IPS-20b (cell line): Measurements from ENCODE around the gene ACTR1A.
"Not testable (repeated sequence)": the region's sequence is repeated elsewhere in the genome, so short reads cannot be mapped to it uniquely, and the experiment has no call there.

Experiments used
- H3K27ac ChIP-seq: one replicate; pipeline ENCODE4 v1.5.1; 2013; ENCODE audit warnings: low read length
- H3K27me3 ChIP-seq: 2 replicates; pipeline ENCODE4 v1.6.1; 2013; ENCODE audit warnings: mild to moderate bottlenecking, low read length, inconsistent platforms; ENCODE audit not compliant: insufficient read depth
- H3K36me3 ChIP-seq: 2 replicates; pipeline ENCODE4 v1.6.1; 2013; ENCODE audit warnings: low read depth, mild to moderate bottlenecking, inconsistent platforms, low read length, moderate library complexity; ENCODE audit not compliant: insufficient read depth
- H3K4me1 ChIP-seq: 2 replicates; pipeline ENCODE4 v1.6.1; 2013; ENCODE audit warnings: mild to moderate bottlenecking, control low read depth, inconsistent platforms, low read length, moderate library complexity; ENCODE audit not compliant: insufficient read depth
- H3K4me3 ChIP-seq: 2 replicates; pipeline ENCODE4 v1.5.1; 2013; ENCODE audit warnings: mild to moderate bottlenecking, low read length, inconsistent platforms
- H3K9ac ChIP-seq: 2 replicates; pipeline ENCODE4 v1.6.1; 2013; ENCODE audit warnings: low read depth, mild to moderate bottlenecking, inconsistent platforms, low read length, moderate library complexity
- H3K9me3 ChIP-seq: 2 replicates; pipeline ENCODE4 v1.6.1; 2013; ENCODE audit warnings: mild to moderate bottlenecking, low read depth, low read length, inconsistent platforms; ENCODE audit not compliant: insufficient read depth

The ACTR1A gene

DNA sequence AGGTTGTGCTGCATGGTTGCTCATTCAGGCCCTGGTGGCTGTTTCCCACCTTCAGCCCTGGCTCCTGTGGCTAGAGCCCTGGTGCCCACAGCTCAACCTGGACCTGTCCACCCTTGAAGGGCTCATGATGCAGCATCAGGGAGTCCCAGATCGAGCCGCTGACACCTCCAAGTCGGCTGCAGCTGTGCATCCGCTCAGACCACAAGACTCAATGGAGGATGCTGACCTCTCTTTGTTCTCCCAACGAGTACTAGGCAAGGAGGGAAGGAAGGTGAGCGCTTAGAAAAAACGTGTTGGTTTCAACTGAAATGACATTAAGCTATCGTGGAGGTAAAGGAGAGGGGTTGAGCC is 41.7 kb downstream of the ACTR1A start:
- H3K27ac ChIP-seq: peak overlapping the region; percentile 20
- H3K36me3 ChIP-seq: peaks cover 8% of the 10 kb centered on the region
- no peaks in the 10 kb centered on the region for H3K9me3 ChIP-seq
- peak overlapping the region; percentile 80; the same call in 1 of the 2 replicates for H3K9ac ChIP-seq
- peaks cover 25% of the 10 kb centered on the region for H3K27me3 ChIP-seq
- H3K4me1 ChIP-seq: peaks cover 20% of the 10 kb centered on the region
- H3K4me3 ChIP-seq: peak overlapping the region; percentile 89

DNA sequence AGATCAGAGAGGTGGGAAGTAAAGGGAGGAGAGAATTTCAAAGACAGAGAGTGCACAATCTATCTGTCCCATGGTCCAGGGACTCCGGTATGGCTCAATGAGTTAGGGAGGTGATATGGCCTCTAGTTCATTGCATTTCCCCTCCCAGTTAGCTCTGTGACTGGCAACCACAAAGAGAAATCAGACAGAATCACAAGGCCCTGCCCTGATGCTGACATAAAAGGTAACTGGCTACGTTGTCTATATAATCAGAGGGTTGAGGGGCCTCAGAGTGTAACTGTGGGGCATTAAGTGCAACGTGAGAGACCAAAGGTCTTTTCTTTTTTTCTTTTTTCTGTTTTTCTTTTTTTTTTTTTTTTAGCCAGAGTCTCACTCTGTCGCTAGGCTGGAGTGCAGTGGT is 43.9 kb downstream of the ACTR1A start:
- Histone ChIP-seq H3K9me3 (no peaks in the 10 kb centered on the region), H3K9ac (no peak overlapping the region), H3K36me3 (peaks cover 10% of the 10 kb centered on the region), H3K27me3 (peaks cover 23% of the 10 kb centered on the region), H3K4me1 (peaks cover 32% of the 10 kb centered on the region), H3K27ac (no peak overlapping the region), H3K4me3 (no peak overlapping the region)

DNA sequence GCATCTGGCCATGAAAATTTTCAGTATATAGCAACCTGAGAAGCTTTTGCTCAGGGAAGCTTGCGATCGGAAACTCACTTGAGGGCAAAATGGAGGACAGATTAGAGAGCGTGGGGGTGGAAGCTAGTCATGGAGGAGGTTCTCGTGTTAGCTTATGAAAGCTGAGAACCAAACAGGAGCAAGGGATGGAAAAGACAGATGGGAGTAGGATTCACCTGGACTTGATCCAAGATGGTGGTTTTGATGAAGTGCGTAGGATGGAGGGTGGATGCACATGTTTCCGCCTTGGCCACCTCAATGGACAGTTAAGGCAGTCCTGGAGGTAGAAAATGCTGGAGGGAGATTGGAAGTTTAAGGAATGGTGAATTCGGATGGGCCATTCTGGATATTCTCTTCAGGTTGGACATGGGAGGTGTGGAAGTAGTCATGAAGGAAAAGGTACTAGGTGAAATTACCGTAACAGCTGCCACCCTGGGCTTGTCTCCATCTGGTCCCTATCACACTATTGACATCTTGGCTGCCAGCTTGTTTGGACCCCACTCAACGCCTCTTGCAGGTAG is 44.8 kb downstream of the ACTR1A start:
- Histone ChIP-seq H3K36me3 (peaks cover 16% of the 10 kb centered on the region), H3K27ac (no peak overlapping the region), H3K9ac (no peak overlapping the region), H3K9me3 (no peaks in the 10 kb centered on the region), H3K4me3 (no peak overlapping the region), H3K27me3 (peaks cover 13% of the 10 kb centered on the region), H3K4me1 (peaks cover 33% of the 10 kb centered on the region)

DNA sequence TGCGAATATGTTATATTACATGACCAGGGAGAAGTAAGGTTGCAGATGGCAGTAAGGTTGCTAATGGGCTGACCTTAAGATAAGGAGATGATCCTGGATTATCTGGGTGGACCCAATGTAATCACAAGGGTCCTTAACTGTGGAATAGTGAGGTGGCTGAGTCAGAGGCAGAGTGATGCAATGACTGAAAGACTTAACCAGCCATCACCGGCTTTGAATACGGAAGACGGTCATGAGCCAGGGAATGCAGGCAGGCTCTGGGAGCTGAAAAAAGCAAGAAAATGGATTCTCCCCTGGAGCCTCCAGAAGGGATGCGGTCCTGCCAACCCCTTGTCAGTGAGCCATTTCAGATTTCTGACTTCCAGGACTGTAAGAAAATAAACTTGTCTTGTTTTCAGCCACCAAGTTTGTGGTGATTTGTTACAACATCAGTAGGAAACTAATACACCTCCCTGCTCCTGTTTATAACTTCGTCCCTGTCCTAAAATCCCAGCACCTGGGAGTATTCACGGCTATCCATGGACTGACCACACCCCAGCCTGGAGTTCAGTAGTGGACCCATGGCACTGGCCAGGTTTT is 46.5 kb downstream of the ACTR1A start:
- Histone ChIP-seq H3K9me3 (no peaks in the 10 kb centered on the region), H3K9ac (no peak overlapping the region), H3K27me3 (no peaks in the 10 kb centered on the region), H3K27ac (no peak overlapping the region), H3K4me1 (peaks cover 32% of the 10 kb centered on the region), H3K4me3 (no peak overlapping the region), H3K36me3 (peaks cover 22% of the 10 kb centered on the region)

DNA sequence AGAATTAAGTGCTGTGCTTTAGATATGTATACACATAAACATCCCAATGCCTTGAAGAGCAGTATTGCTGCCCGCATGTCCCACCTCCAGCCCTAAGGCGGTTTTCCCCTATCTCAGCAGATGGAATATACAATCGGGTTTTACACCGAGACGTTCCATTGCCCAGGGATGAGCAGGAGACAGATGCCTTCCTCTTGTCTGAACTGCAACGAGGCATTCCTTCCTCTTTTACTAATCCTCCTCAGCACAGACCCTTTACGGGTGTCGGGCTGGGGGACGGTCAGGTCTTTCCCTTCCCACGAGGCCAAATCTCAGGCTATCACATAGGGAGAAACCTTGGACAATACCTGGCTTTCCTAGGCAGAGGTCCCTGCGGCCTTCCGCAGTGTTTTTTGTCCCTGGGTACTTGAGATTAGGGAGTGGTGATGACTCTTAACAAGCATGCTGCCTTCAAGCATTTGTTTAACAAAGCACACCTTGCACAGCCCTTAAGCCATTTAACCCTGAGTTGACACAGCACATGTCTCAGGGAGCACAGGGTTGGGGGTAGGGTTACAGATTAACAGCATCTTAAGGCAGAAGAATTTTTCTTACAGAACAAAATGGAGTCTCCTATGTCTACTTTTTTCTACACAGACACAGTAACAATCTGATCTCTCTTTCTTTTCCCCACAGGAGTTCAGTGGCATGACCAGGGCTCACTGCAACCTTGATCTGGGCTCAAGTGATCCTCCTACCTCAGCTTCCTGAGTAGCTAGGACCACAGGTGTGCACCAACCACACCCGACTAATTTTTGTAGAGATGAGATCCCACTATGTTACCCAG is 47.6 kb downstream of the ACTR1A start:
- Histone ChIP-seq H3K36me3 (peaks cover 22% of the 10 kb centered on the region), H3K4me1 (peaks cover 32% of the 10 kb centered on the region), H3K9ac (0 out of 2 replicates have a peak overlapping the region, but pooled peaks have one; percentile 23), H3K4me3 (peak overlapping the region; percentile 6; the same call in 1 of the 2 replicates)
- not testable (repeated sequence) for H3K27me3 ChIP-seq, H3K27ac ChIP-seq, H3K9me3 ChIP-seq

DNA sequence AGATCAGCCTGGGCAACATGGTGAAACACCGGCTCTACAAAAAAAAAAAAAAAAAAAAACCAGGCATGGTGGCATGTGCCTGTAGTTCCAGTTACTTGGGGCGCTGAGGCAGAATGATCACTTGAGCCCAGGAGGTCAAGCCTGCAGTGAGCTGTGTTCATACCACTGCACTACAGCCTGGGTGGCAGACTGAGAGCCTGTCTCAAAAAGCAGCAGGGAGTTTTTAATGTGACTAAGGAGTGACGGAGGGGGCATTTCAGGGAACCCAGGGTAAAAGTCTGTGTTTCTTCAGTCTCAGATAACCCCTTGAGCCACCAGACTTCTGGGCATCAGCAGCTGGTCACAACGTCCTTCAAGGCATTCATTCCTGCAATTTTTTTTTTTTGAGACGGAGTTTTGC is 49.0 kb downstream of the ACTR1A start:
- H3K36me3 ChIP-seq: peaks cover 22% of the 10 kb centered on the region
- H3K9ac ChIP-seq: no peak overlapping the region
- H3K27me3 ChIP-seq: no peaks in the 10 kb centered on the region
- H3K9me3 ChIP-seq: no peaks in the 10 kb centered on the region
- H3K4me3 ChIP-seq: no peak overlapping the region
- no peak overlapping the region for H3K27ac ChIP-seq
- peaks cover 35% of the 10 kb centered on the region for H3K4me1 ChIP-seq

DNA sequence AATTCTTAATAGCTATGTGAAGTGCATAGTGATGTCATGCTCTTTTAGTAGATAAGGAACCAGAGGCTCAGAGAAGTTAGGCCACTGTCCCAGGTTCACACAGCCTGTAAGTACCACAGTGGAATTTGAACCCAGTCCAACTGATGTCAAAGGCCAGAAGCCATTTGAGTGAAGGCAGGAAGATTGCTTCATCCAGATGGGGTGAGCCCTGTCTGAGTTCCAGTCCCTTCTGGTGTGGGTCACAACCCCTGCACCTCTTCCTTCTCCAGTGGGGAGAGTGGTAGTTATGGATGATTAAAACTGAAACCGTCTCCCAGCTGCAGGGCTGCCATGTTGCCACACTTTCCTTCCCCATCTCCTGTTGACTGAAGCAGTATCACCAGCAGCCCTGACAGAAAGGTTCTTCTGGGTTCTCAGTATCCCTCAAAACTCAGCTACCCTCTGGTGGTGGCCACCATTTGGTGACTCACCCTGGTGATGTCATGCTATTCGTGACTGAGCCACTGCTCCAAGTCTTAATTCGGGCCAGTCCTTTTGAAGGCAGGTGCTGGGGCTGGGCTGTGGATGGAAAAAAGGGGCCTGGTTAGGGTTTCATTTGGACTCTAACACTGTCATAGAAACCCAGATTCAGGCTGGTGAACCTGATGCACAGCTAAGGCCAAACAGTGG is 49.7 kb downstream of the ACTR1A start:
- Histone ChIP-seq H3K9ac (0 out of 2 replicates have a peak overlapping the region, but pooled peaks have one; percentile 19), H3K27ac (no peak overlapping the region), H3K4me3 (no peak overlapping the region; the same call in 1 of the 2 replicates), H3K27me3 (no peaks in the 10 kb centered on the region), H3K36me3 (peaks cover 22% of the 10 kb centered on the region), H3K9me3 (no peaks in the 10 kb centered on the region), H3K4me1 (peaks cover 35% of the 10 kb centered on the region)

DNA sequence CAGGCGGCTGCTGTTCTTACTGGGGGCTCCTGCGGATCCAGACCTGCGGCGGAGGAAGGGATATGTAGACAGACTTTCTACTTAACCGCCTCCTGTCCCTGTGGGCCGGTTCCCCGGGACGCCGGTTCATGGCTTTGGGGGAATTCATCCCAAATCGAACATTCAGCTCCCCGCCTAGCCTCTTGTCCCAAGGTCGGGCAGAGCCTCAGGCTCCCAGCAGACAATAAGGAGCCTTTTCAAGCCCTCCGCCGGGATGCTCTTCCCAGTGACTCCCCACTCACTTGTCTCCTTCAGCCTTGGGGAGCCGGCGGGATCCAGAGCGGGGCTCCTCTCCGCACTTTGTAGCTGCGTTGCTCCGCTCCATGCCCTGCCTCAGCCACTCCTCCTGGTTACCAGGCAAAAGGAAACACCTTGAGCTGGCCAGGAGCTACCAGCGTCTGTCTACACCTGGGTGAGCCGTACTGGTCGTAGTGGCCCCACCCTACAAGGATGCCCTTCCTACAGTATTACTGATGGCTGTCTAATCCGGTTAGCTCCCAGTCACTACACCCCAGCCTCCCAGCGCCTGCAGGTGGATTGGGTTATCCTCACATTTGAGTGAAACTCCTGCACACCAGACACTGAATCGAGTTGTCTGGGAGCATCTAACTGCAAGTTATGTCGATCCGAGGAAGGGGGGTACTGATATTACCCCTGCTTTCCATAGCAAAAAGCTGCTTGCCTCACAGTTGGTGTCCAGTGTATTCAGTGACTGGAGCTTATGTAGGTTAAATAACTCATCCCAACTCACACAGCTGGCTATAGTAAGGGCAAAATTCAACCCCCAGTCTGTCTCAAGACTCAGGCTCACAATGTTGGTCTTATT is 51.2 kb downstream of the ACTR1A start, which contains the start of gene C10orf95:
Gene C10orf95, minus strand, starts transcription at position 439 of the 865 bp plus-strand sequence. CDS start 450 bp downstream, outside the sequence.
- Histone ChIP-seq H3K4me1 (peaks cover 34% of the 10 kb centered on the region), H3K27ac (no peak within 1 kb of the TSS), H3K9ac (peak within 1 kb of the TSS; percentile 93; the same call in 1 of the 2 replicates), H3K4me3 (peak within 1 kb of the TSS; percentile 89), H3K9me3 (no peaks in the 10 kb centered on the region), H3K27me3 (no peaks in the 10 kb centered on the region), H3K36me3 (peaks cover 20% of the 10 kb centered on the region)

DNA sequence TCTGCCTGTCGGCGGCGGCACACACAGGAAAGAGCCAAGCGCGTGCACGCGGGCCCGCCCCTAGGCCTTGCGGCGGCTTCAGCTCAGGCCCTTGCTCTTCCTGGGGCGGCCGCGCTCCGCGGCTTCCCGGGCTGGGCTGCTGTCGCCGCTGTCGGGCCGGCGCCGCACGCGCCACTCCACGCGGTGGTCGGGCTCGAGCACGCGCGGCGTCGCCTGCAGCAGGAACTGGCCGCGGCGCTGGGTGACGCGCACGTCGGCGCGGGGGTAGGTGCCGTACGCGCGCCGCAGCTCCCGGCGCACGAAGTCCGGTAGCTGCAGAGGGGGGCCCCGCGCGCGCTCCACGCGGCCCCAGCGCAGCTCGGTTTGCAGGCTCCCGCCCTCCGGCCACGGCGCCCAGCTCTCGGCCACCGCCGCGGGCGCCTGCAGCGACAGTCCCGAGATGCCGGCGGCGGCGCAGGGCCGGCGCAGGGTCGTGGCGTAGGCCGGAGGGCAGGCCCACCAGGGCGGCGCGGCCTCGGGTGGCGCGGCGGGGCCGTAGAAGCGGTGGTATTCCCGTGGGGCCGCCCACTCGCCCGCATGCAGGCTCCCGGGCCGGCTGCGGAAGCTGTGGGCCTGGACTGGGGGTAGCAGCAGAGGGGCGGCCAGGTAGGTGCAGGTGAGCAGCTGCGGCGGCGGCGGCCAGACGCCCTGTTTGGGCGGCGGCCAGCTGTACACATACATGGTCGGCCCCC is 52.0 kb downstream of the ACTR1A start:
- Histone ChIP-seq H3K27me3 (no peaks in the 10 kb centered on the region), H3K4me3 (peak overlapping the region; percentile 89), H3K36me3 (peaks cover 13% of the 10 kb centered on the region), H3K9ac (peak overlapping the region; percentile 93), H3K9me3 (no peaks in the 10 kb centered on the region), H3K4me1 (peaks cover 28% of the 10 kb centered on the region), H3K27ac (peak overlapping the region; percentile 16)

DNA sequence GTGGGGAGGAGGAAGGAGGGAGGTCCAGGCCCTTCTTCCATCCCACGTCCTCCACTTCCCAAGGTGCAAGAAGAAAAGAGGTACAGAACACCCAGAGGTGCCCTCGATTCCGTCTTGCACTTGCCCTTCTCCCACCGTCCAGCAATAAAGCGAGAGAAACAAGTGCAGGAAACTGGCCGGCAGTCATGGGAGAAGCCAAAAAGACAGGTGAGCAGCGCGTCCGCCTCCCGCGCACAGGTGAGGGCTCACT is 52.5 kb downstream of the ACTR1A start:
- no peaks in the 10 kb centered on the region for H3K9me3 ChIP-seq

More for the DNA sequence above, 52.5 kb downstream of the ACTR1A start:
- peaks cover 13% of the 10 kb centered on the region for H3K36me3 ChIP-seq
- H3K27ac ChIP-seq: peak overlapping the region; percentile 16
- no peaks in the 10 kb centered on the region for H3K27me3 ChIP-seq
- peak overlapping the region; percentile 89 for H3K4me3 ChIP-seq
- H3K4me1 ChIP-seq: peaks cover 26% of the 10 kb centered on the region
- H3K9ac ChIP-seq: peak overlapping the region; percentile 93
